Esophagus squamous epithelium (tissue), 4 donors: ENCODE results near the gene RAB29.

Experiments used
- CTCF ChIP-seq, 6 experiments: fragments of 450-650 bp in 4 of 6; fragments of 200-600 bp in 2 of 6; sonication (generic) in 2 of 6; IDR thresholded peaks; one replicate each; pipeline ENCODE4 v1.5.1; 2016 to 2019; ENCODE audit warnings: antibody characterized with exemption in 6 of 6, mild to moderate bottlenecking in 4 of 6, moderate library complexity in 4 of 6
- POLR2A ChIP-seq, 4 donors: fragments of 450-650 bp; IDR thresholded peaks; one replicate each; pipeline ENCODE4 v1.6.1; 2017; ENCODE audit warnings: antibody characterized with exemption in 4 of 4, mild to moderate bottlenecking in 4 of 4, moderate library complexity in 3 of 4

- TF ChIP-seq POLR2A (IDR thresholded peaks at IDR 0.05) (no peak), CTCF (IDR thresholded peaks at IDR 0.05) (no peak)
Measured at GRCh38 chr1:205726619-205727125, 48.6 kb downstream of the RAB29 start.
